NCI-H187 treated with DMSO at 0.1 percent for 48 hours (cell line): ENCODE measurements around the gene RAB3B.

Source experiments
- DNase-seq: peaks from one replicate; lab custom pipeline; 2025; lab: John Stamatoyannopoulos, UW

Gene RAB3B

DNA sequence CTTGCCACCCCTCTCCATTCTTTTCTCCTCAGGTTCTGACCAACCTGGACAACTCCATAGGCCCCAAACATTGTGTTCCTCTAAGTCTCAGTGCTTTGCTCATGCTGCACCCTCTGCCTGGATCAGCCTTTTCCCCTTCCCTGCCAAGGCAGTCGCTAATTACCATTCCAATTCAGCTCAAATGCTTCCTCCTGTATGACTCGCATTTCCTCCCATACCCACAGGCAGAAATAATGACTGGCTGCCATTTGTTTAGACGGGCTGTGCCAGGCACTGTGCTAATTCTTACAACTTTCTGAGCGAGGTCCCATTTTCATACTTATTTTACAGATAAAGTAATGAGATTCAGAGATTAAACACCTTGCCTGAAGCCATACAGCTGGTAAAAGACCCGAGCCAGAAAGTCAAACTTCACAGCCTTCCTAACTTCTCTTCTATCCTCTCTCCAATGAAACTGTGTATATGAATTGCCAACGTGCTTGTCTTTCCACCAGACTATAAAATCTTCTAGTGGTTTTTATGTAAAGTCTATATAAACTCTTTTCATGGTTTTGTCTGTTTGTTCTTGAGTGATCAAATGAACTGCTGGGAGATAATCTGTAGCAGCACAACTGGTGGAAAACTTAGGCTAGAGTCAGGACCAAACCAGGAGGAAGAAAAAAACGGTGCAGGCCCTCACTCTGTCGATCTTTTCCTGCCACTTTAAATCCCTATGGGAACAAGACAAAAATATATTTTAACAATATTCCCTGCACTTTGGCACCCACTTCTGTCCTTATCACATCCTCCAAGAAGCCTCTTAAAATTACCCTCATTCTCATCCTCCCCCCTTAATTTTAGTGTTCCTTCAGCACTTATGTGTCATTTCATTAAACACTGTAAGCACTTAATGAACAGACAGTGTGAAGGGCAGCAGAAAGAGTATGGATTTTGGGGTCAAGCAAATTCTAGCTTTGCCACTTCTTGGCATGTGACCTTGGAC lies 33.7 kb downstream of the RAB3B start:
- DNase-seq: no peak

DNA sequence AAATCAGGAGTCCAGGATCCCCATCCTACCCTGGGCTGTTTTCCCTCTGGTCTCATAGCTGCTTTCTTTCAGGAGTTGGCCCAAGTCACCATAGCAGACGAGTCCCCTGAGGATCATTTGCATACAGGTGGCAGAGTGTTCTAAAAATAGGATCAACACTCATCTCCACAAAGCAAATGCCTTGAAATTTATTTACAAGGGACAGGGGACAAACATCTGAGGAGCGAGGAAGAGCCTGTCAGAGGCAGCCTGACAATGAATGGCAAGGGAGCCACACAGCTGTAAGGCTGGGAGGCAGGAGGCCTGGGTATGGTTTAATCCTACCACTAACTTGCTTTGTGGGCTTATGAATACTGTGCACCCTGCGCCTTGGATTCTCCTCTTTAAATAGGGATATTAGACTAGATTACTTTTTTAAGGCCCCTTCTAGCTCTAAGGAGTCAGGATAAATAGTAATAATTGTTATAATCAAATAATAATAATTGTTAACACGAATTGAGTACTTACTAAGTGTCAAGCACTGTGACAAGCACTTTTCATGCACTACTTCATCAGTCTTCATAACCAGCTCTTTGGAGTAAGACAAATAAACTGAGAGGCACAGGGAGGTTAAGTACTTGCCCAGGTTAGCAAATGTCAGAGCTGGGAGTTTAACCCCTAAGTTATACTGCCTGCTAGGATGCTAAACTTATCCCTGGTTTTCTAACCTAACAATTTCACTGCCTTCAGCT lies 34.5 kb downstream of the RAB3B start:
- peak; percentile 94 for DNase-seq

DNA sequence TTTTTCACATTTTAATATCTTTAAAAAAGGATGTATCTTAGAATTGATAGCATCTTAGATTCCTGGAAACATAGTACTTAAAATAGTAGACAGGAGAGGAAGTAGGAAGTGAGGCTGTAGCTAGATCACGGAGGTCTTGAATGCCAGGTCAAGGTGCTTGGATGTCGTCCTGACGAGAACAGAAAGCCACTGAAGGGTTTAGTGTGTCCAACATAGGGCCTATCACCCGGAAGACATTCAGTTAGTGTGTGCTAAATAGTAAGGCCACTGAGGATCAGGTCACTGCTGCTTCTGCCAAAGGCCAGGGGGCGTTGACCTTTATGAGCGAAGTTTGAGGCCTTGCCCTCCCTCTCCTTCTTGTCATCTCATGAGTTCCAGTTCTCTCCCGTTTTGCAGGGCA lies 35.7 kb downstream of the RAB3B start:
- DNase-seq: no peak

DNA sequence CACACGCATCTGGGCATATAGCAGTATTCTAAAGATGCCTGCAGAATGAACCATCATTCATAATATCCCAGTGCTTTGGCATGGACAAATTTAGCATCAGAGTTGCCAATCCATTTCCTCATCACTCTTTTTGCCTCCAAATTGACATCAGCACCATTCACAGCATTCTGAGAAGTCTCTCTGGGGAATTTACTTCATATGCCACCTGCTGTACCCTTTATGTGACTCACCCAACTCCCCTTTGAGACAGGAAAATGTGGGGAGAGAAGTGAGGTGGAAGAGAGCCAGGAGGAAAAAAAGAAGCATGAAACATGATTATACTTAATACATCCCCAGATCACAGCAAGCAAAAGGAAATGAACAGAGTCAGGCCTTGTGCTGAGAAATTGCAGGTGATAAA lies 37.4 kb downstream of the RAB3B start:
- DNase-seq: no peak

DNA sequence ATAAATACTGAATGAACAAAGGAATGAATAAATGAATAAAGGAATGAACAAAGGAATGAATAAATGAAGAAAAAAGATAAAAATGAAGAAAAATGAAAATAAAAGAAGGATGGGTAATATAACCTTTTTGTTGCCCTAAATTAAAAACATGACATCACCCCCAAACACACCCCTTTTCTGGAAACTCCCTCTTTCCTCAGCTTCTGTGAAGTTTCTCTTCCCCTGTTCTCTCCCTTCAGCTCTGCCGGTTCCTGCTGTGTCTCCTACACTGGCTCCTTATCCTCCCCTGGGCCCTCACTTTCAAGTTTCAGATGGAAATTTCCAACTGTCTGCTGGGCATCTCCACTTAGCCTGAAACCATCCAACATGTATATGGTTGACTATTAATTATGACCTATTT lies 37.9 kb downstream of the RAB3B start:
- no peak for DNase-seq

DNA sequence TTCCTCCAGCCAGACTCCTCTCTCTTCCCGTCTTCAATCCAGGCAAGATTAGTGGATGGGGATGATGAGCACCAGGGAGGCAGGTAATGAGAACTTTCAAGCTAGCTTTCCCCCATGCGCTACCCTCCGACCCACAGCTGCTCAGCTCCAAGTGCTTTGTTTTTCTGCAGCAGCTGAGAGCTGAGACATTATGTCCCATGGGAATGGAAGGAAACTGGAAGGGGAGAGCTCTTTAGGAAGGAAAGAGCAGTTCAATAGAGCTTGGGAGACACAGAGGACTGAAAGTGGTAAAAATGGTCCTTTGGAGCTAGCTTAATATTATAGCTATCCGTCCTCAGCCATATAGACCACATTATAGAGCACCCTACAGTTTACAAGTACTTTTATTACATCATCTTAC lies 39.8 kb downstream of the RAB3B start:
- DNase-seq: no peak

DNA sequence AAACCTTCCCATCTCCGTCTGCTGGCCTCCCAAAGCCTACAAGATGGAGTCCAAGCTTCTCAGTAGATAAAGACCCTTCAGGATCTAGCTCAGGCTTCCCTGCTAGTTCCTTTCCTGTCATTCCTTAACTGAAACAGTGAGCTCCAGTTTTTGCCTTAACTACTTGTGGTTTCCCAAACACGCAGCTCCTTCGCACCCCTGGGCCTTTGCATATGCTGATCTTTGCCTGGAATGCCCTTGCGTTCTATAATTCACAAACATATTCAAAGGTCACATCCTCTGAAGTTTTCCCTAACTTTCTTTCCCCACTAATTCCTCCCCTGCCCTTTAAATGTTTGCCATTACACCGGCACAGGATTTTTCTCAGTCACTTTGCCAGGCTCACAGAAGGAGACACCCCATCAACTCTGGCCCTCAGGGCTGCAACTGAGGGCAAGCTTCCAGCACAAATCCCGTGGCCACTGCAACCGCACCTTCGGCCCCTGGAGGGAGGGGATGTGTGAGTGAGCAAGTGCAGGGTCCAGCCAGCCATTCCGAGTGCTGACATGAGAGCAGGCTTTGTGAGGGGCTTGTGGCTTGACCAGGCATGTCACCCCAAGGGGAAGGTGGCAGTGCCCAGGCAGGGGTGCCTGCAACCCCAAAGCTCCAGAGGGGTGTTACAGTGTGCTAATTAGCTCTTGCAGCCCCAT lies 41.3 kb downstream of the RAB3B start:
- no peak for DNase-seq

DNA sequence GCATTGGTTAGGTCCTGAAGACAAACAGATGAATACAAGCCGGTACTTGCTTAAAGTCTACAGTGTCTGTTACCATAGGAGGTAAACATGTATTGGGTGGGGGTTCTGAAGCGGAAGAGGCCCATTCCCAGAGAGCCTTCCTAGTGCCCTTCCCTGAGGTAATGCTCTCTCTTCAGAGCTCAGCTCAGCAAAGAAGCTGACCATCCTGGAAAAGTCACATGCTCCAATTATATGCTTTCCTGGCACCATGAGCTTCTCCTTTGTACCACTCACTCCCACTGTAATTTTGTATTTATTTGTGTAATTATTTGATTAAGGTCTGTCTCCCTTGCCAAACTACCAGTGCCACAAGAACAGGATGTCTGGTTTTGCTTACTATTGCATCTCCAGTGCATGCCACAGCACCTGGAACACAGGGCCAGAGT lies 42.0 kb downstream of the RAB3B start:
- DNase-seq: no peak

DNA sequence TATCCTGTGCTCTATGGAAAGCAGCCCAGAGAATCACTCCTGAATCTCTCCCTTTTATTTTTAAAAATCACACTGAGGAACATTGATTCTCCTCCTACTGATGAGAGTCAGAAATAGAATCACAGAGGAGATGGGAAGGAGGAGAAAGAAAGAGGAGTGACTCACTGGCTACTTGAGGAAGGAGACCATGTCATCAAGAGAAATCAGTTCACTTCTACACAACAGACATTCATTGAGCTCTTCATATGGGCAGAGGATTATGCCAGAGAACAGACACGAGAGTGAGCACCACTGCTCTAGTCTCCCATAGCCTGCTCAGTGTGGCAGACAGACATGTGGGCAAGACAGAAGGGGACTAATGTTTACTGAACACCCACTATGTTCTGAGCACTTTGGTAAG lies 44.2 kb downstream of the RAB3B start:
- DNase-seq: no peak

DNA sequence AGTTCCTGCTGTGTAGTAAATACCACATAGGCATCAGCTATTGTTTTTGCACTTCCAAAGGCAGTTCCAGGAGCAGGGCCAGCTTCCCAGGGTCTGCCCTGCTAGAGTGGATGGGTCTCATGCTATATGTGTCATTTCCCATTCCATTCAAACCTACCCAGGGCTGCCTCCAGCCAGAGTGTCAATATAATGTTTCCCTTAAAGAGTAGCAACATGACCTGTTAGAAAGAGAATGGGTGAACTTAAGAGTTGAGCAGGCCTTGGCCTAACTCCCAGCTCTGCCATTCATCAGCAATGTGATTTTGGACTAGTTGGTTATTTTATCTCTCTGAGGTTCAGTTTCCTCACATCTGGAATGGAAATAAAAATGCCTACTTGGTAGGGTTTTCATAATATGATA lies 44.9 kb downstream of the RAB3B start:
- no peak for DNase-seq

DNA sequence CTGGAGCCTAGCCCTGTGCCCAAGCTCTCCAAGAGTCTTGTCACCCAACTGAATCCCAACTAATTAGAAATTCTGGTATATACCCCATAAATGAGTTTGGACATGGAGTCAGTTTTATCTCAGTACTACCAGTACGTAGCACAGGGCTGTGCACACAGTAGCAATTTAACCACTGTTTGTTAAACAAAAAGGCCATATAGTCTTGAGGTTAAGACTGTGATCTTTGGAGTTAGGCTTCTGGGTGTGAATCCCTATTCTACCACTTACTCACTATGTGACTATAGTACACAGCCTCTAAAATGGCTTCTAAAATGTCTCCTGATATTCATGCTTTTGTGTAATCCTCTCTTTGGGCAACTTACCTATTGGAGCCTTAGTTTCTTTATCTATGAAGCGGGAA lies 48.2 kb downstream of the RAB3B start:
- DNase-seq: no peak

DNA sequence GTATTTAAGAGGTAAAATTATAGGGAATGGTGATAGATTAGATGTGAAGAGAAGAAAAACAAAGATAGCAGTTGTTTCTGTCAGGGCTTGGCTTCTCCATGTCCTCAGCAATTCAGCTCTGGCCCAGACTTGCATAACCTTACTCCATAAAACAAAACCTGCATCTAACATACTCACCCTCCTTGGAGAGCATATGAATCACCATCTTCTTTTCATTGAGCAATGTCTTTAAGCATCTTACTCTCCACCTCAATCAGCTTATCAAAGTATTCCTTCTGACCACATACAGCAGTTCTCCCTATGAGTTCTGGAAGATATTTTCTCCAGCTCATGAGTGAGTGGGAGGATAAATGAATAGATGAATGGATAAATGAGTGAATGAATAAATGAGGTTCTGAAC lies 49.0 kb downstream of the RAB3B start:
- no peak for DNase-seq

DNA sequence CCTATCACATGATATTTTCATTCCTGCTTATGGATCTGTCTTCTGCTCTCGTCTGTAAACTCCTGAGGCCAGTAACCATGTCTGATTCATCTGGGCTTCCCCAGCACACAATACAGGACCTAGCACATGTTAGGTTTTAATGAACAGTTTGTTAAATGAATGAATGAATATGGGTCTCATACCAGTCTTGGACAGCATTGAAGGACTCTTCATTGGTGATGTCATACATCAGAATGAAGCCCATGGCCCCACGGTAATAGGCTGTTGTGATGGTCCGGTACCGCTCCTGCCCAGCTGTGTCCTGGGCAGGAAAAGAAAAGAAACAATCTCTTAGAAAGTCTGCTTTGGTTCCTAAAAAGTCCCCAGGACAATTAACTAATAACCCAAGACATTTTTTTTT lies 53.4 kb downstream of the RAB3B start:
- no peak for DNase-seq

DNA sequence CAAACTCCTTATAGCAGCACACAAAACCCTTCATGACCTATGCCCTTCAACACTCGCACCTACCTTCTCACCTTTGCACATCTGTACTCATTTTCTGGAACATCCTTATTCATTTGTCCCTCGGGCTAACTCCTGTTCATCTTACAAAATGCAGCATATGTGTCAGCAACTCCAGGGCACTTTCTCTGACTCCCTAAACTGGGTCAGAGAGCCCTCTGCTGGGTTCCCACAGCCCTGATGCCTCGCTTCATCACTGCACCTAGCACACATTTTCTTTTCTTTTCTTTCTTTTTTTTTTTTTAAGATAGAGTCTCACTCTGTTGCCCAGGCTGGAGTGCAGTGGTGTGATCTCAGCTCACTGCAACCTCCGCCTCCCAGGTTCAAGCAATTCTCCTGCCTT lies 54.0 kb downstream of the RAB3B start:
- DNase-seq: no peak

DNA sequence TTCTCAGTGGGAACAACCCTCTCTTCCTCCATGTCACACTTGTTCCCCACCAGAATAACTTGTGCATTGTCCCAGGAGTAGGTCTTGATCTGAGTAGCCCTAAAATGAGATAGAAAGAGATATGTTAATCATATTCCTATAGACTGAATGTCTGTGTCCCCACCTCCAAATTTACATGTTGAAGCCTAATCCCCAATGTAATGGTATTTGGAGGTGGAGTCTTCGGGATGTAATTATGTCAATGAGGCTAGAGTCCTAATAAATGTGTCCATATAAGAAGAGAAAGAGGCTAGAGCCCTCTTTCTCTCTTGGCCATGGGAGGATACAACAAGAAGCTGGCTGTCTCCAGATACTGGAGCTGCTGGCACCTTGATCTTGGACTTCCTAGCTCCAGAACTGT lies 57.2 kb downstream of the RAB3B start:
- no peak for DNase-seq

DNA sequence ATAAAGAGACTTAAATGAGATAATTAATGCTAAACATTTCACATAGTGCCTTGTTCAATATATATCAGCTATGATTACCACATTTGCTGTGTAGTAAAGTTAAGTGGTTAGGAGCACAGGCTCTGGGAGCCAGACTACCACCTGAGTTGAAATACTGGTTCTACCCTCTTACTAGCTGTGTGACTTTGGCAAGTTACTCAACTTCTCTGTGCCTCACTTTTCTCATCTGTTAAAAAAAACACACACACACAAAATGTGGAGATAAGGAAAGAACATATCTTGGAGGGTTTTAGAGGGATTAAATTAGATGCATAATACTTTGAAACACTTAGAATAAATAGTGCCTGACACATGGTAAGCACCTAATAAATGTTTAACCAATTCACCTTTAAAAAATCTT lies 60.2 kb downstream of the RAB3B start:
- DNase-seq: no peak

DNA sequence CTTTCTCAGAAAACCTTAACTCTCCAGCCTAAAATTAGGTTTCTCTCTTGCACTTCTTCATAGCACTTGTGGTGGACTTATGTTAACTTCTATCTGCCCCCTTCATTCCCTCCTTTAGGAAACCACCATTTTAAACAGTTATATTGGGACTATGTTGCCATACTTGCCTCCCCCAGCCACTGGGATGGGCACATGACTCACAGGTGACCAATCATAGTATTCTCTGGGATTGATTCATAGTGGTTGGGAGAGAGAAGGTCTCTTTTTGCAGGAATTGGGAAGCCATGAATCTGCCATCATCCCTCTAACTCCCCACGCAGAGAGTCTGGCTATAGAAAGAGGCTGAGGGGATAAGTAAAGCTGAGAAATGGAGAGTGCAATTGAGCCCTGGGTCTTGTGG lies 61.6 kb downstream of the RAB3B start:
- no peak for DNase-seq

DNA sequence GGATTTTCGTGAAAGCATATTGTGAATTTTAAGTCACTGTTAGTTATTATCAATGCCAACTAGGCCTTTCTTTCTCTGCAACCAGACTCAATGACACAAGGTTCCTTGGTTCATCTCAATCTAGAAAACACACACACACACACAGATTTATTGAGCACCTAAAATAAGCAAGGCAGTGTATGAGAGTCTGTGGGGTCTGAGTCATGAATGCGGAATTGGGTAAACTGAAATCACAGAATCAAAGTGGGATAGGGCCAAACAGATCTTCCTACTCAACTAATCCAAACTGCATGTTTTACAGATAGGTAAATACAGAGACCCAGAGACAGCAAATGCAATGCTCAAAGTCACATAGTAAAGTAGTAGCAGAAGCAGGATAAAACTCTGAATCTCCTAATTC lies 63.5 kb downstream of the RAB3B start:
- no peak for DNase-seq

DNA sequence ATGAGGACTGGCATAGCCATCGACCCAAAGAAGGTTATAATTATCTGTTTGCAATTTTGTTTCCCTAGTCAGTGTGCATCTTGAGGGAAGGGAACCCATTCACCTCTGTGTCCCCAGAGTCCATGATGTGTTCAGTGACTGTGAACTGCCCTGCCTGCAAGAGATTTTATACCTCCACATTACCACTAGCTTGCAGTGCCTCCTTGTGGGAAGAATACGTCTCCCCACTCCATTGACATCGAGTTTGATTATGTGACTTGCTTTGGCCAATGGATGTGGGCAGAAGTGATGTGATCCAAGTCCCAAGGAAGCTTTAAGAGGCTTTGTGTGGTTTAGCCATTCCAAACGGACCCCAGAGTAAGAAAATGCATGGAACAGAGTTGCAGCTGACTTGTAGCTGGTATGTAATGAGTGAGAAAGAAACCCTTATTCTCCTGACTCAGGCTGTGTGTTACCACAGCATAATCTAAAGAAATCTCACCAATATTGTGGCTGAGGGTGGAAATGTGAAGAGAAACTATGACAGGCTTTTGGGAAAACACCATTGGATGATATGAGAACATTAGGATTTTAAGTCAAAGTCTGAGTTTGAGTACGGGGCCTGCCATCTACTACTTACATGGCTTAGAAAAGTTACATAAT lies 64.2 kb downstream of the RAB3B start:
- DNase-seq: no peak

DNA sequence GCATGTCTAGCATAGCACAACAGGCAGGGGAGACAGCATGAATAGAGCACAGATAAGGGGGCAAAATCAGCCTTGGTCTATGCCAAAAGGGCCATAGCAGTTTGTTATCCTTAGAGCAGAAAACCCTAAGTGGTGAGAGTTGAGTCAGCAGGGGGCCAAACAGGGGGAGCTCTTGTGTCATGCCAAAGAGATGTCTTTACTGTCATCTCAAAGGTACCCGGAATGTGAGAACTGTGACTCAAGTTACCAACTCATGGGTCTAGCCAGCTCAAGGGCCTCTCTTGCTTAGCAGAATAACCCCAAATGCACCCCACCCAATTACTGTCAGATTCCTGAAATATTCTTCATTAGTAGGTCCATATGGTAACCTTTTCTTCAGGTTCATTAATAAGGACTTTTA lies 66.0 kb downstream of the RAB3B start:
- DNase-seq: no peak

DNA sequence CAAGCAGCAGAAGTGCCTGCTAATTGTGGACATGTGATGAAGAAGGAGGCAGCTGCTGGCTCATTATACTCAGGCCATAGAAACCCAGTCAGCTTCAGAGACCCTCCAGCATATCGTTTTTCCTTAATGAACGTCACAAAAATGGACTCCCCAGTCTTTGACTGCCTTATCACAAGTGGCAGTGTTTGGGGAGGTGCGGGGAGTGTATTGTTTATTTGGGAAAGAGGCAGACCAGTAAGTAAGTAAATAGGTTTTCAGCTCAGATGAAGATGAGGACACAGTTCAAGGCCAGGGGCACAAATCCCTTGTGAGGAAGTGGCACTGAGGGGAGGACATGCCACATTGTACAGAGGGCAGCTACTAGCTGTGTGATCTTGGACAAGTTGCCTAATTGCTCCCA lies 68.5 kb downstream of the RAB3B start:
- no peak for DNase-seq

DNA sequence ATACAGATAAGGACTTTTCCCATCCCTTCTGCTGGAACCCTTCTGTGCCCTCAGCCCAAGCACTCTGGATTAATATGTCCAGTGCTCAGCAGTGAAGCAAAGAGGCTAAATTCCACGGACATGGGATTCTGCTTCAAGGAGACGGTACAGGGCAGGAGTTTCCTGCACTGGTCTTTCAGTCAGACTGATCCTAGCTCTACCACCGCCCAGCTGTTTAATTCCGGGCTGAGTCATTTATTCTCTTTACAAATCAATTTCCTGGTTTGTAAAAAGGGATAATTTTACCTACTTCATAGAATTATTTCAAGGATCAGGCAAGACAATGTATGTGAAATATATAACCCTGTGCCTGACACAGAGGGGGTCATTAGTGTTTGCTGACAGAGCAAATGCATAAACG lies 70.4 kb downstream of the RAB3B start:
- DNase-seq: no peak
